Inflammatory macrophage treated with lipopolysaccharide for 1 hour (primary cell): ENCODE results near the gene USH1C.
A peak's percentile ranks its signal among the peaks of the same experiment; 100 is the strongest.

ENCODE experiments used
- DNase-seq, 2 donors: peaks; one replicate each; pipeline ENCODE4 v3.0.0-alpha.2; 2020 to 2022

USH1C gene

GRCh38 chr11:17543574-17544180 is 539 bp downstream of the USH1C start:
- no peak for DNase-seq

- no peak for DNase-seq
Observed at GRCh38 chr11:17543041-17543440, 1.2 kb downstream of the USH1C start.

GRCh38 chr11:17542249-17542648 is 2.0 kb downstream of the USH1C start:
- DNase-seq = no peak

GRCh38 chr11:17541330-17541885 is 2.8 kb downstream of the USH1C start:
- DNase-seq = no peak

- DNase-seq = no peak
Observed at GRCh38 chr11:17540807-17541206, 3.4 kb downstream of the USH1C start.

- no peak for DNase-seq
Observed at GRCh38 chr11:17538731-17539130, 5.5 kb downstream of the USH1C start.

- DNase-seq = no peak
Observed at GRCh38 chr11:17538054-17538453, 6.2 kb downstream of the USH1C start.

- no peak for DNase-seq
Observed at GRCh38 chr11:17537261-17537660, 7.0 kb downstream of the USH1C start.

- no peak for DNase-seq
Observed at GRCh38 chr11:17535488-17535887, 8.7 kb downstream of the USH1C start.

GRCh38 chr11:17533778-17534415 is 10.3 kb downstream of the USH1C start:
- no peak for DNase-seq

GRCh38 chr11:17533341-17533740 is 10.9 kb downstream of the USH1C start:
- DNase-seq = no peak

GRCh38 chr11:17532784-17533183 is 11.4 kb downstream of the USH1C start:
- no peak for DNase-seq

GRCh38 chr11:17531636-17532113 is 12.5 kb downstream of the USH1C start:
- no peak for DNase-seq

GRCh38 chr11:17531071-17531600 is 13.1 kb downstream of the USH1C start:
- DNase-seq = no peak

GRCh38 chr11:17529844-17530185 is 14.4 kb downstream of the USH1C start:
- DNase-seq = no peak

- no peak for DNase-seq
Observed at GRCh38 chr11:17528906-17529843, 15.0 kb downstream of the USH1C start.

GRCh38 chr11:17528181-17528691 is 16.0 kb downstream of the USH1C start:
- peak; percentile 17 to 60 for DNase-seq

GRCh38 chr11:17527628-17527995 is 16.6 kb downstream of the USH1C start:
- DNase-seq = no peak

GRCh38 chr11:17526931-17527627 is 17.1 kb downstream of the USH1C start:
- DNase-seq = no peak

- DNase-seq = no peak
Observed at GRCh38 chr11:17526326-17526725, 17.9 kb downstream of the USH1C start.

GRCh38 chr11:17525570-17525969 is 18.6 kb downstream of the USH1C start:
- DNase-seq = no peak

- DNase-seq = no peak
Observed at GRCh38 chr11:17524221-17524620, 20.0 kb downstream of the USH1C start.
